Frontal cortex (tissue), 4 donors: ENCODE results near the gene FUT2. TPM values are rescaled to one million over a fixed set of nuclear protein-coding genes. Genes with fewer than 3 reads are reported as not detected.

Experiments used
- DNase-seq, 2 donors: peaks; one replicate each; pipeline ENCODE4 v3.0.0; 2012; ENCODE audit warnings: low spot score in 2 of 2
- FAIRE-seq: peaks from 2 replicates; lab custom pipeline; 2012; peaks lifted over from hg19 to GRCh38; lab: Jason Lieb, UNC
- total RNA-seq: library from RNA; depleted of rRNA; stranded (reverse); fragments of >200 nt; gene quantifications from one replicate; pipeline ENCODE4 v1.2.3, GENCODE V29; 2014
- donor health status: control.
- donor health status: control.
- donor health status: control.

Gene FUT2
- total RNA-seq, 1 donor from 2014 or later: under 0.01 TPM

DNA sequence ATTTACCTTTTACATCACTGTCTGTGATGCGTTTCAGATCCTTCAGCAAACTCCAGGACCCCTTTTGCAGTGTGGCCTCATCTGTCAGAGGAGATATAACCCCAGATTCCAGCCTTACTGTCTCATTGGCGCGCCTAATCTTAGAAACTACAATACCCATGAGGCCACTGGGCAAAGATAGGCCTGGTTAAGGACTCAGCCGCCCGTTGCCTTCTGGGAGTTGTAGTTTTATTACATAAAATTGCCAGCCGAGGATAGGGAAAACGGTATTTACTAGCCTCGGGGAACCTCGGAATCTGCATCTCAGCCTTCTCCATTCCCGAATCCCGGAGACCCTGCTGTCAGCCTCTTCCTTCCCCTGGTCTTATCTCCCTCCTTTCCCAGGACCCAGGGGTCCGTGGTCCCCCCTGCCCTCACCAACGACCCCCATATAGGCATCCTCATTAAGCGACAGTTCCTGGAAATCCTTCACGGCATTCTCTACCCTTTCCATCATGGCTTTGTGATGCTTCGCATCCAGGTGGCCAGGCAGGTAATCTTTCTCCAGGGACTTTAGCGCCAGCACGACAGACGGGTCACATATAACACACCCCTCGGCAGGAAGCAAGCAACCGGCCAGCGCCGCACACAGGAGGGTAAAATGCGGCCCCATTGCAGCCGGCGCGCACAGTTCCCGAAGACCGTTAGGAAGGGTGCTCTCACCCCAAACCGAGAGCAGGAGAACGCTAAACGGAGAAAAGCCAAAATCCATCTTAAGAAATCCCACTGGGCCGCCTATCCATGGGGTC, 49.6 kb downstream of the FUT2 start:
- peak; percentile 82 to 86 for DNase-seq
- FAIRE-seq: no peak

DNA sequence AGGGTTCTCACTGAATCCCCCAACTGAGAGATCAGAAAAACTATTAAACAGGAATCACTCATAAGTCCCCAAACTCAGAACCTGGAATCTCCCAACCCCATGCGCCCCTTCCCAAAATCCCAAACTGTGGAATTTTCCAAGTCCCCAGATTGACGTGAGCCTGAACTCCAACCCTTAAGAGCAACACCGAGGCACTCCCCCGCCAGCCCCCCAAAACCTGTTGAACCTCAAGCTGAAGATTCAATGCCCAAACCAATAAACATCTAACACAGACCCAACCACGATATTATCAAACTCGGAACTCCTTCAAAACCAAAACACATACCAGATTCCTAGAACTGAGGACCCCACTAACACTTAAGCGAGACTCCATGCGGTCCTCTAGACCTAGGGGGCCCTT, 50.3 kb downstream of the FUT2 start:
- FAIRE-seq: no peak
- DNase-seq: no peak

DNA sequence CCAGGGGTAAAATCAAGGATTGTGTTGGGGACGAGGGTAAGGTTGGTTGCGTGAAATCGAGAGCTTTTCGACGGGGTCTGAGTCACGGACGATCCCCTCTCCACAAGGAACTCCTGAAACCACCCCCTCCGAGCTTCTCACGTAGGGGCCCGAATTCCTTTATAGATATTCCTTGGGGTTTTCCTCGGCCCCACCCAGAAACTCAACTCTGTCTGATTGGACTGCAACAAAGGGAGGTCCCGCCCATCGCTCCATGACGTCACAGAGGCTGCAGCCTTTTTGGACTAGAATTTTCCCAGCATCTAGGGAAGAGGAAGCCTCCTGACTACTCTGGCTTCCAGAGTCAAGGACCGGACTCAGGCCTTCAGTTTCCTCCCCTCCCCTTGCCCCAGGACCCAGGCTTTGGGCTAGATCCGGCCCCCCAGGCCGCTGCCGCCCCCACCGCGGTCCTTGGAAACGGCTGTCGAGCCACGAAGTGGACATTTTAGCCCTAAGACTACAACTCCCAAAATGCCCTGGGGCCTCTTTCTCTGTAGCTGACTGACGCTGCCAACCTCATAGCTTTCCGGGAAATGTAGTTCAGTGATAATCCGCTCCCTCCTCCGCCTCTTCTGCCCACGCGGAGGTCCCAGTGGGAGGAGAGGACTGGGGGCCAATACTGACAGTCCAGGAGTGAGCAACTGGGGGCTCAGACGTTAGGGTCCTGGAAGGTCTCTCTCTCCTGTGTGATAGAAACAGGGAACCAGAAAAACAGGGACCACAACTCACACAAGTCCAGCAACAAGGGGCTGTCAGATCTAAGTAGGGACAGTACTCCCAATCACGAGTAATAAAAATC, 51.2 kb downstream of the FUT2 start, which contains the start of gene IZUMO1:
Gene IZUMO1, minus strand, starts transcription at position 172 of the 838 bp plus-strand sequence. CDS start 1,050 bp downstream, outside the sequence.
- DNase-seq (peak; percentile 81 to 82), FAIRE-seq (no peak)

DNA sequence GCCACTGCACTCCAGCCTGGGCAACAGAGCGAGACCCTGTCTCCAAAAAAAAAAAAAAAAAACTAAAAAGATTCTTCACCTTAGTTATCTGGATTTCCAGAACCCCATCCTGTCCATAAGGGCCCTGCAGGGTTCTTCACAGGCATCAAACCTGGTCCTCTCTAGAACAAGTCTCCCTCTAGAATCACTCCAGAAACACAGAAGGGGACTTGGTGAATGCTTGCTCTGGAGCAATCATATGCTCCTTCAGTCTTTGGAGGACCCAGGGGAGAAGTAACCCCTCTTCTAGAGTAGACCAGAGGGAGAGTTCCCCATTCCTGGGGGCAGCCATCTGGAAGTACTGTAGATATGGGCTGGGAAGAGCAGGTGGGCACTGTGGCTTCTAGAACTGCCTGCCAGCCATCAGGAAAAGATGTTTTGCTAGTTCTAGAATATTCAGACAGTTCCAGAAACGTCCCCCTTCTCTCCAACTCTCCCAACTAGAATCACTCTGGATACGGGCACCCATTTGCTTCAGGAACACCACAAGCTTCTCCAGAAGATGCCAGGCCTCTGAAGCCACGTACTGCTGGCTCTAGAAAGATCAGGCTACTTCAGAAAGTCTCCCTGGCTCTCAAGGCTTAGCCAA, 53.9 kb downstream of the FUT2 start:
- DNase-seq: peak in 1 of 2 donors; percentile 24
- no peak for FAIRE-seq

DNA sequence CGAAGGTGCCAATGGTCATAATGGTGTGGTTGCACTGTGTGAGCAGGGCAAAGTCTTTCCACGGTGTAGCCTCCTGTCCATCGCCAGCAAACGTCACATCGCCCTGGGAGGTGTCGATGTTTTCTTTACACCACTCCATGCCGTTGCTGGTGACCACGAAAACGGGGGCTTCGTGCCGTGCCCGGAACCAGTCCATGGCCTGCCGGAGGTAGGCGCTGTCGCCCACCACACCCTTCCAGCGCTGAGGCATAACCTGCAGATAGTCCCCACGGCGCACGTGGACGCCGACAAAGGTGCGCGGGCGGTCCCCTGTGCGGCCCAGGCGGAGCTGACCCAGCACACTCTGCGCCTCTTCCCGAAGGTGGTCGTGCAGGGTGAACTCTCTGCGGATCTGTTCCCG, 54.6 kb downstream of the FUT2 start:
- FAIRE-seq: no peak

DNA sequence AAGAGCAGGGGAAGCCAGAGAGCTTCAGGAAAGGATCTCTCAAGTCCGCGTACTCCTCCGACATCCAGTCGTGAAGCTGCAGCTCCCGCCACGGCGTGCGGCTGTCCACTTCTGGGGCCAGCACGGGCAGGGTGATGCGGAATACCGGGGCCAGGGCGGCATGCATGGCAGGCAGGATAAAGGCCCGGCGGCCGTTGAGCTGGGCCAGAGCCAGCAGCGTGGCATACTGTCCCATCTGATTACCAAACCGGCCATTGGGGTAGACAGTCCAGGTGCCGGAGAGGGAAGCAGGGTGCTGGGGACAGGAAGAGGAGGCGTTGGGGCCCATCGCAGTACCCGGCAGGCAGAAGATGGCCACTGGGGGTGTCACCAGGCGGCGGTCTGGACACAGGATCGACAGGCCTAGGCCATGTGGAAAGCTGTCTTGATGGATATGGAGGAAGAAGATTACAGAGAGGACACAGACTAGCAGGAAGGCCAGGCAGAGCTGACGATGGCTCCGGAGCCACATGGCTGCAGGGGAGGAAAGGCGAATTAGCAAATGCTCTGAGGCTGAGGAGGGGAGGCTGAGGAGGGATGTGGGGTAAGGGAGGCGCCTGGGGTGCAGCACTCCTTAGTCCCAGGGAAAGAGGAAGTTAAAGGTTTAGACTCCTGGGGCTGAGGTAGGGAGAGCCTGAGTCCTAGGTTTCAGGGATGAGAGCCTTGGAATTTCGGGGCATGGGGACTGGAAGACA, 55.2 kb downstream of the FUT2 start:
- DNase-seq (peak in 1 of 2 donors; percentile 28), FAIRE-seq (no peak)

More for the DNA sequence above, 54.6 kb downstream of the FUT2 start:
- DNase-seq: no peak

DNA sequence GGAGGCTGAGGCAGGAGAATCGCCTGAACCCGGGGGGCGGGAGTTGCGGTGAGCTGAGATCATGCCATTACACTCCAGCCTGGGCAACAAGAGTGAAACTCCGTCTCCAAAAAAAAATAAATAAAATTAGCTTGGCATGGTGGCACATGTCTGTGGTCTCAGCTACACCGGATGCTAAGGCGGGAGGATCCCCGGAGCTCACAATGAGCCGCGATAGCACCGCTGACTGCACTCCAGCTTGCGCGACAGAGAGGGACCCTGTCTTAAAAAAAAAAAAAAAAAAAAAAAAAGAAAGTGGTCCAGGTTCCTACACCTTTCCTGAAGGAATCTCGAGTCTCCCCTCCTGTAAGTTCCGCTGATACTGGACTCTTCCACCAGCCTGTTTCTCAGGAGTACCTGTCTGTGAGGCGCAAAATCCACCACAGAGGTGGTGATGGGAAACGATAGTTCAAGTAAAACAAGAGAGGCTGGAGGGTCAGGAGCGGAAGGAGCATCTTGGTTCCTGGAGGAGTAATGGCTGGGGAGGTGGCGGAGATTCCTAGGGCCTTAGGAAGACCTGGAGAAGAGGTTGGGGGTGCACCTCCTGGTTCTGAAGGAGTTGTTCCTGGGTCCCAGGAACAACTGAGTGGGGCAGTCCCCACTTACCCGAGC, 56.2 kb downstream of the FUT2 start:
- DNase-seq (peak in 1 of 2 donors; percentile 12), FAIRE-seq (no peak)

DNA sequence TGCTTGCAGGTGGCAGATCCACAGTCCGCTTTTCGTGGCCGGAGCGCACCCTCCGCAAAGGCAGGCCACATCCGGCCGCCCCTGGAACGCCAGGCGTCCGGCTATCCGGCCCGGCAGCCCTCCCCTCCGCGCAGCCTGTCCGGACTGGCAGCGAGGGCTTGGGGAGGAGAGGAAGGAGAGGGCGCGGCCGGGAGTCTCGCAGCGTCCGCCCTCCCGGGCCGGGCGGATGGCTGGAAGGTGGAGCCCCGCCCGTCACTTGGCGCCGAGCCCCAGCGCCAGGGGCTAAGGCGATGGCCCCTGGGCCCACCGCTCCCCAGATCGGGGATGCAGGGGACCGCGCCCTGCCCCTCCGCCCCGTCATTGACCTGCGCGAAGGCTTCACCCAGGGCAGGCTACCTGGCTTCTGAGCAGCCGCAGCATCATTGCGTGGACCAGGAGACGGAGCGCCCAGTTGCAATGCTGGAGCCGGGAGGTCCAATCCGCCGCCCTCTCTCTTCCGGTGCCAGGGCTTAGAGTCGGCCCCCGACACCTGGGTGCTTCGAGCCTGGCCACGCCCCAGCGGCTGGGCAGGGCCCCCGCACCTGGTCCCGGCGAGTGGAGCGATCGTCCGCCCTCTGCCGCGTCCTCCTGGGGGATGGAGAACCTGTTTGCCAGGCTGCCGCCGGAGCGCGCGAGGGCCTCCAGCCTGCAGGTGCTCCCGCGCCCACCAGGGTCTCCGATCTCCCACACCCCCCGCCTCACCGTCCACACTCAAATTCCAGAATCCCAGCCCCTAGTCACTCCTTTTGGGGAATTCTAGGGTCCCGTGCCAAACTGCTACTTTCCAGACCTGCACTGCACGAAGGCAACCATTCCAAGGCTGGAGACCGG, 57.0 kb downstream of the FUT2 start, which contains the start of gene FUT1:
Gene FUT1, minus strand, starts transcription at position 146 of the 870 bp plus-strand sequence. CDS start 1,360 bp downstream, outside the sequence.
- no peak for FAIRE-seq
- peak; percentile 42 to 65 for DNase-seq

DNA sequence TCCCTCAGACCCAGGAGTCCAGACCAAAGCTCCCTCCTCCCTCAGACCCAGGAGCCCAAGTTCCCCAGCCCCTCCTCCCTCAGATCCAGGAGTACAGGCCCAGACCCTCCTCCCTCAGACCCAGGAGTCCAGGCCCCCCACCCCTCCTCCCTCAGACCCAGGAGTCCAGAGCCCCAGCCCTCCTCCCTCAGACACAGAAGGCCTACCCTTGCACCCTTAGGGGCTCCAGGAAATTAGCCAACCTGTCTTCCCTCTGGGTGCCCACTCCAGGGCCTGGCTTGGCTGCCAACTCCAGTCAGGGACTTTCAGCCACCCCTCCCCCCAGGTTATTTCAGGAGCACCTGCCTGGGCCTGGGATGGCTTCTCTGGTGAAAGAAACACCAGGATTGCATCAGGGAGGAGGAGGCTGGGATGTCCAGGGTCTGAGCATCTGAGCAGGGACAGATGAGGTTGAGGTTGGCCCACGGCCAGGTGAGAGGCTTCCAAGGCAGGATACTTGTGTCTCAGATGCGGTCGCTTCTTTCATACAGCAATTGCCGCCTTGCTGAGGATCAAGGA, 59.4 kb downstream of the FUT2 start, which contains the start of gene FGF21:
Gene FGF21, plus strand, starts transcription at position 441 of the 558 bp plus-strand sequence. CDS start 713 bp downstream, outside the sequence.
- FAIRE-seq: no peak
- no peak for DNase-seq

Other genes with a start within 250 kb of the FUT2 start
- 6.9 TPM for gene GRWD1, start 250.0 kb upstream of the FUT2 start, total RNA-seq
- gene KCNJ14, start 240.4 kb upstream of the FUT2 start, total RNA-seq: 0.82 TPM
- 78.3 TPM for gene CYTH2, start 226.6 kb upstream of the FUT2 start, total RNA-seq
- gene LMTK3, start 184.1 kb upstream of the FUT2 start, total RNA-seq: 10.6 TPM
- gene SULT2B1, start 143.8 kb upstream of the FUT2 start, total RNA-seq: 0.82 TPM
- gene SPACA4, start 89.2 kb upstream of the FUT2 start, total RNA-seq: not detected
- 0.41 TPM for gene FAM83E, start 80.9 kb upstream of the FUT2 start, total RNA-seq
- gene RPL18, start 76.8 kb upstream of the FUT2 start, total RNA-seq: 1,742 TPM
- gene SPHK2, start 76.5 kb upstream of the FUT2 start, total RNA-seq: 6.9 TPM
- 4.9 TPM for gene DBP, start 58.6 kb upstream of the FUT2 start, total RNA-seq
- gene CA11, start 49.8 kb upstream of the FUT2 start, total RNA-seq: 12.6 TPM
- not detected for gene NTN5, start 23.0 kb upstream of the FUT2 start, total RNA-seq
- gene MAMSTR, start 23.8 kb downstream of the FUT2 start, total RNA-seq: 0.41 TPM
- 2.9 TPM for gene RASIP1, start 44.6 kb downstream of the FUT2 start, total RNA-seq
- gene IZUMO1, start 50.9 kb downstream of the FUT2 start, total RNA-seq: not detected
- 0.82 TPM for gene FUT1, start 56.7 kb downstream of the FUT2 start, total RNA-seq
- not detected for gene FGF21, start 59.6 kb downstream of the FUT2 start, total RNA-seq
- 11.4 TPM for gene BCAT2, start 115.1 kb downstream of the FUT2 start, total RNA-seq
- 1.2 TPM for gene HSD17B14, start 140.5 kb downstream of the FUT2 start, total RNA-seq
- gene PLEKHA4, start 172.6 kb downstream of the FUT2 start, total RNA-seq: 1.6 TPM
- 23.6 TPM for gene PPP1R15A, start 176.4 kb downstream of the FUT2 start, total RNA-seq
- under 0.01 TPM for gene TULP2, start 202.8 kb downstream of the FUT2 start, total RNA-seq
- 39.5 TPM for gene NUCB1, start 204.3 kb downstream of the FUT2 start, total RNA-seq
- gene DHDH, start 237.7 kb downstream of the FUT2 start, total RNA-seq: not detected